Uterus (tissue), 2 donors: Measurements from ENCODE around the gene ITSN2.

ENCODE experiments used
- CTCF ChIP-seq, 4 experiments: fragments of 200-600 bp in 2 of 4; fragments of 450-650 bp in 2 of 4; sonication (generic) in 2 of 4; IDR thresholded peaks; one replicate each; pipeline ENCODE4 v1.5.1; 2016 to 2019; ENCODE audit warnings: antibody characterized with exemption in 4 of 4, mild to moderate bottlenecking in 2 of 4, moderate library complexity in 1 of 4
- POLR2A ChIP-seq, 2 donors: fragments of 450-650 bp; IDR thresholded peaks; one replicate each; pipeline ENCODE4 v1.6.1; 2016; ENCODE audit warnings: antibody characterized with exemption in 2 of 2, mild to moderate bottlenecking in 1 of 2, moderate library complexity in 1 of 2

- TF ChIP-seq CTCF (IDR thresholded peaks at IDR 0.05) = no peak
- TF ChIP-seq POLR2A (IDR thresholded peaks at IDR 0.05) = no peak
These were observed 157.1 kb downstream of the ITSN2 start for GRCh38 chr2:24203029-24203786.
